Hepatocyte (in vitro differentiated cells): ENCODE measurements around the gene INS.

Experiments used
- EZH2 ChIP-seq: fragments of 200-600 bp; sonication (generic); IDR thresholded peaks from 2 replicates; pipeline ENCODE4 v1.6.1; 2016; ENCODE audit warnings: antibody characterized with exemption, mild to moderate bottlenecking, borderline replicate concordance
- EZH2phosphoT487 ChIP-seq: fragments of 200-600 bp; sonication (generic); IDR thresholded peaks from one replicate; pipeline ENCODE4 v1.6.1; 2018; ENCODE audit warnings: antibody characterized with exemption, mild to moderate bottlenecking, low read depth, moderate library complexity; ENCODE audit not compliant: unreplicated experiment, severe bottlenecking
- TF ChIP-seq, protein P1 (sequence below): fragments of 200-600 bp; sonication (generic); IDR thresholded peaks from 2 replicates; pipeline ENCODE4 v1.5.1; 2016; ENCODE audit warnings: antibody characterized with exemption, mild to moderate bottlenecking; ENCODE audit not compliant: poor library complexity

DNA sequence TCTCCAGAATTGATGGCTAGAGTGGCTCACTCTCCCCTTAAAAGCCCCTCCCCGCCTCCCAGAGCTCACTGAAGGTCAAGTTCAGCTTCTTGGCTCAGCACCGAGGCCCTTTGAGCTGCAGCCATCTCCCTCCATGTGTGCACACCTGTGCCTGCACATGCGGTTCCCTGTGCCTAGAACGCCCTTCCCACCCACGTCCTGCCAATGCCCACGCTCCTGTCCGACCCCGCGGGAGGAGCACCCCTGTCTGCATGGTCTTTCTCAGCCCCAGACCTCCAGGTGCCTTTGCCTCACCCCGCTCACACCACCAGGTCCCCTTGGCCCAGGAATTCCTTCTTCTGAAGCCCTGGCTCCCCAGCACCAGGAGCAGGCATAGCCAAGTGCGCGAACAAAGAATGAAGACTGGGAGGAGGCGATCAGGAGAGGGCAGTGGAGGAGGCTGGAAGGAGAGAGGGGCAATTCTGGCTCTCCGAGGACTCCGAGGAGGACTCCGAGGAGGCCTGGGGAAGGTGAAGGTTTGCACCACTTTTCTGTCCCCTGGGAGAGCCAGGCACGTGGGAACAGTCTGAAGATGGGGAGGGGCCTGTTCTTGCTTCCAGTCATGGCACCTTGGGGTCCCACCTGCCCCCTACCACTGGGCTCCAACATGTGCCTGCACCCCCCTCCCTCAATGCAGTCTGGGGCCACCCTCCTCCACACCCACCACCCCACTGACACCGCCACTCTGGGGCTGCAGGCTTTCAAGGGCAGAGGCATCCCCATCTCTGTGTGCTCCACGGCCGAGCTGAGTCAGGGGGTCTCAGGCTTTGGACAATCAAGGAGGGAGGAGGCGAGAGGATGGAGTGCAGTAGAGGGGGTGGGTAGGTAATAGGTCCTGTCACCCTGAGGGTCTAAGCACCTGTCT, 39.5 kb downstream of the INS start:
- TF ChIP-seq, protein P1, sequence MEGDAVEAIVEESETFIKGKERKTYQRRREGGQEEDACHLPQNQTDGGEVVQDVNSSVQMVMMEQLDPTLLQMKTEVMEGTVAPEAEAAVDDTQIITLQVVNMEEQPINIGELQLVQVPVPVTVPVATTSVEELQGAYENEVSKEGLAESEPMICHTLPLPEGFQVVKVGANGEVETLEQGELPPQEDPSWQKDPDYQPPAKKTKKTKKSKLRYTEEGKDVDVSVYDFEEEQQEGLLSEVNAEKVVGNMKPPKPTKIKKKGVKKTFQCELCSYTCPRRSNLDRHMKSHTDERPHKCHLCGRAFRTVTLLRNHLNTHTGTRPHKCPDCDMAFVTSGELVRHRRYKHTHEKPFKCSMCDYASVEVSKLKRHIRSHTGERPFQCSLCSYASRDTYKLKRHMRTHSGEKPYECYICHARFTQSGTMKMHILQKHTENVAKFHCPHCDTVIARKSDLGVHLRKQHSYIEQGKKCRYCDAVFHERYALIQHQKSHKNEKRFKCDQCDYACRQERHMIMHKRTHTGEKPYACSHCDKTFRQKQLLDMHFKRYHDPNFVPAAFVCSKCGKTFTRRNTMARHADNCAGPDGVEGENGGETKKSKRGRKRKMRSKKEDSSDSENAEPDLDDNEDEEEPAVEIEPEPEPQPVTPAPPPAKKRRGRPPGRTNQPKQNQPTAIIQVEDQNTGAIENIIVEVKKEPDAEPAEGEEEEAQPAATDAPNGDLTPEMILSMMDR = no peak
- no peak for TF ChIP-seq EZH2
- no peak for TF ChIP-seq EZH2phosphoT487
